ENCODE measurements around the gene CMTR1.
A peak's percentile ranks its signal among the peaks of the same experiment; 100 is the strongest.

Gene CMTR1

GRCh38 chr6:37417393-37417792 lies 15.6 kb upstream of the CMTR1 start:
- TF ChIP-seq CTCF (conservative IDR thresholded peaks at IDR 0.05; ENCODE audit: low read length) = no peak
- no peak for DNase-seq (ENCODE audit: low read depth)
- H3K4me3 ChIP-seq (ENCODE audit: low read length) = no peak overlapping the region

DNA sequence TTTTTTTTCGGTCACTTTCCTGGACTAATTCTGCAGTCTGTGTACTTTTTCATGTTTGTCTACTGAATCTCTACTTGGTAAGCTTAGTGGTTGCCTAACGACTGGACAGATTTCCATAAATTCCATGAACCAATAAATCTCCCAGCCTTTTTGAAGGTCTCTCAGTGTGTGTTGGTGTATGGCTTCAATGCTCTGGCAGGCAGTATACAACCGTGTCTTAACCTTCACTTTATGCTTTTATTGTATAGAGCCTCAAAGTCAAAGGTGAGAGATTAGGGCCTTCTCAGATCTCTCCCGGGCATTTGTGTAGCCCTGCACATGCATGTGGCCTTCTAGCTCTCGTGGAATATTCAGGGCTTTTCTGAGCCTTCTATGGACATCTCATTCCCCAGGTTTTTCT lies 14.3 kb upstream of the CMTR1 start:
- no peak for DNase-seq (ENCODE audit: low read depth)
- TF ChIP-seq CTCF (conservative IDR thresholded peaks at IDR 0.05; ENCODE audit: low read length) = no peak
- no peak overlapping the region for H3K4me3 ChIP-seq (ENCODE audit: low read length)

- DNase-seq (ENCODE audit: low read depth) = no peak
- no peak for TF ChIP-seq CTCF (conservative IDR thresholded peaks at IDR 0.05; ENCODE audit: low read length)
- no peak overlapping the region for H3K4me3 ChIP-seq (ENCODE audit: low read length)
Measured at GRCh38 chr6:37426058-37426944, 6.7 kb upstream of the CMTR1 start.

DNA sequence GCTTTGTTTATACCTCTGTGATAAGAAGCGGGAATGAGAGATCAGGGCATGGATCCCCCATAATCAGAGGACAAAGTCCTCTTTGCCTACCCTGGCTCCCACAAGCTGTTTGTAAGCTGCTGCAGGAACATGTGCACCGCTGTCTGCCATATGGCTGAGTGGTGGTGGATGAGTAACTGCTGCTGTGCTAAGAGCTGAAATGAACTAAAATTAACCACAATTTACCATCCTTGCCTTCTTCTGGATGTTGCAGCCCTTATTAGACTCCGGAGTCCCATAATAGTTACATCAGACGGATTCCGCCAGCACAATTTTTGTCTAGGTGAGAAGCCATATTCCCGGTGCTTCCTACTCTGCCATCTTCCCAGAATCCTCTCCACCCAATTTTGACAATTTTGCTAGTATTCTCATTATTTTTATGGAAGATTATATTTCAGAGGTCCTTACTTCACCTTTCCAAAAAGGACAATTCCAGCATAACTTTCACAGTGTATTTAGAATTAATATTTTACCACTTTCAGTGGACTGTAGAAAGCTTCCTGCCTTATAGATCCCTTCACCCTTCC lies 6.0 kb upstream of the CMTR1 start:
- DNase-seq (ENCODE audit: low read depth) = peak; percentile 15
- H3K4me3 ChIP-seq (ENCODE audit: low read length) = no peak overlapping the region
- TF ChIP-seq CTCF (conservative IDR thresholded peaks at IDR 0.05; ENCODE audit: low read length) = no peak

- TF ChIP-seq CTCF (conservative IDR thresholded peaks at IDR 0.05; ENCODE audit: low read length) = no peak
- H3K4me3 ChIP-seq (ENCODE audit: low read length) = no peak overlapping the region
- no peak for DNase-seq (ENCODE audit: low read depth)
Measured at GRCh38 chr6:37429352-37429750, 3.7 kb upstream of the CMTR1 start.

DNA sequence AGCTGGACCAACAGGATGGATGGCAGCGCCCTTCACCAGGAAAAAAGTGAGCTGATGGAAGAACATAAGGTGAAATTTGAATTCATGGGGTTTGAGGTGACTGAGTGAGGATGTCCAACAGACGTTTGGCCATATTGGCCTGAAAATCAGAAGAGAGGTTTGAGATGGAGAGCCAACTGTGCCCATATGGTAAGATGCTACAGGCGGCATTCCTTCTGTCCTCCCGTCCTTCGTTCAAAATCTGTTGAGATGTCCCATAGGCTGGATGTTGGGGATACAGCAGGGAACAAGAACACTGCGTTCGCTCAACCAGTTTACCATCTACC lies 468 bp upstream of the CMTR1 start:
- TF ChIP-seq CTCF (conservative IDR thresholded peaks at IDR 0.05; ENCODE audit: low read length) = no peak
- no peak for DNase-seq (ENCODE audit: low read depth)
- H3K4me3 ChIP-seq (ENCODE audit: low read length) = peak overlapping the region; percentile 90

DNA sequence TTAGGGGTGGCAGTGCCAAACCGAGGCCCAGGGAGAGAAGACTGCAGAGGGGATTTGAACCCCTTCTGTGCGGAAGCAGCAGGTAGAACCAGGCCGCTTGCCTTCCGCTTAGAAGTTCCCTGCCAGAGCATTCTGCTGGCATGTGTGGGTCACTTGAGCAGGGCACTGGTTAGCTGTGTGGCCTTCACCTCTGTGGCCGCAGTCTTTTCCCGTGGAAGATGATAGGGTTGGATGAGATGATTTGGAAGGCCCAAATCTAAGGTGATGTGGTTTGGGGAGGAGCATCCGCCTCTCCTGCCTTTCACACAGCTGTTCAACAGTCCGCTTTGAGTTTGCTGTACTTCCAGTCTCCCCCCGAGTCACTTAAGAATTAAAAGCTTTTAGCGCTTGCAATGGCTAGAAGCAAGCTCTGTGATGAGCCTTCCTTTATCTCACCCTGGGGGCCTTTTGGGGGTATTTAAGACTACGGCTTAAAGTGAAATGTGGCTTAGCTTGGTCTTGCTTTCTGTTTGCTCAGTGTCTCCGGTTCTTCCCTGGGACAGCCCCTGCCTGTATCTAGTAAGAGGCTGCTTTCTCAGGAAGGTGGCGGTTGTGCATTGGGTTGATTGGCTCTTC lies 743 bp downstream of the CMTR1 start:
- DNase-seq (ENCODE audit: low read depth) = no peak
- H3K4me3 ChIP-seq (ENCODE audit: low read length) = peak overlapping the region; percentile 90
- no peak for TF ChIP-seq CTCF (conservative IDR thresholded peaks at IDR 0.05; ENCODE audit: low read length)
